ENCODE results near the gene TBCA. TPM values are rescaled to one million over a fixed set of nuclear protein-coding genes. Genes with fewer than 3 reads are reported as not detected.
A peak's percentile ranks its signal among the peaks of the same experiment; 100 is the strongest.

The TBCA gene
- total RNA-seq (100 to 1,000 TPM; 197 to 595 (median 281) TPM), polyA plus RNA-seq (100 to 1,000 TPM; 184 to 457 (median 311) TPM)
- long read RNA-seq, donor 1, transcript TBCA-205 (3 exons, 717 nt) = minor isoform, 26 of 428 reads
- long read RNA-seq, donor 1, transcript TBCA-202 (4 exons, 683 nt) = major isoform, 351 of 428 reads
- long read RNA-seq, donor 1, transcript TBCA-201 (3 exons, 2,301 nt) = minor isoform, 22 of 428 reads
- long read RNA-seq, donor 1, partial matches to known transcripts = 13 of 428 reads
- long read RNA-seq, donor 1, other reads (novel, unspliced or antisense) = 11 of 428 reads
- long read RNA-seq, donor 2, transcript TBCA-205 (3 exons, 717 nt) = minor isoform, 18 of 380 reads
- long read RNA-seq, donor 2, transcript TBCA-202 (4 exons, 683 nt) = major isoform, 317 of 380 reads
- long read RNA-seq, donor 2, transcript TBCA-201 (3 exons, 2,301 nt) = minor isoform, 19 of 380 reads
- long read RNA-seq, donor 2, partial matches to known transcripts = 11 of 380 reads
- long read RNA-seq, donor 2, other reads (novel, unspliced or antisense) = 13 of 380 reads
- long read RNA-seq, donor 3, transcript TBCA-205 (3 exons, 717 nt) = minor isoform, 31 of 394 reads
- long read RNA-seq, donor 3, transcript TBCA-201 (3 exons, 2,301 nt) = minor isoform, 21 of 394 reads
- long read RNA-seq, donor 3, transcript TBCA-202 (4 exons, 683 nt) = major isoform, 306 of 394 reads
- long read RNA-seq, donor 3, partial matches to known transcripts = 33 of 394 reads
- long read RNA-seq, donor 3, other reads (novel, unspliced or antisense) = 0 of 394 reads
- long read RNA-seq, donor 4, transcript TBCA-202 (4 exons, 683 nt) = major isoform, 119 of 123 reads
- long read RNA-seq, donor 4, partial matches to known transcripts = 0 of 123 reads
- long read RNA-seq, donor 4, other reads (novel, unspliced or antisense) = 3 of 123 reads
- long read RNA-seq, donor 5, transcript TBCA-202 (4 exons, 683 nt) = major isoform, 167 of 172 reads
- long read RNA-seq, donor 5, partial matches to known transcripts = 0 of 172 reads
- long read RNA-seq, donor 5, other reads (novel, unspliced or antisense) = 3 of 172 reads
- long read RNA-seq, donor 6, transcript TBCA-202 (4 exons, 683 nt) = major isoform, 135 of 146 reads
- long read RNA-seq, donor 6, partial matches to known transcripts = 0 of 146 reads
- long read RNA-seq, donor 6, other reads (novel, unspliced or antisense) = 7 of 146 reads
- long read RNA-seq, donor 7, transcript TBCA-201 (3 exons, 2,301 nt) = minor isoform, 13 of 229 reads
- long read RNA-seq, donor 7, transcript TBCA-205 (3 exons, 717 nt) = minor isoform, 22 of 229 reads
- long read RNA-seq, donor 7, transcript TBCA-202 (4 exons, 683 nt) = major isoform, 179 of 229 reads
- long read RNA-seq, donor 7, partial matches to known transcripts = 12 of 229 reads
- long read RNA-seq, donor 7, other reads (novel, unspliced or antisense) = 0 of 229 reads
- long read RNA-seq, donor 8, transcript TBCA-202 (4 exons, 683 nt) = major isoform, 393 of 462 reads
- long read RNA-seq, donor 8, transcript TBCA-201 (3 exons, 2,301 nt) = minor isoform, 21 of 462 reads
- long read RNA-seq, donor 8, transcript TBCA-205 (3 exons, 717 nt) = minor isoform, 16 of 462 reads
- long read RNA-seq, donor 8, partial matches to known transcripts = 19 of 462 reads
- long read RNA-seq, donor 8, other reads (novel, unspliced or antisense) = 8 of 462 reads
- long read RNA-seq, donor 9, transcript TBCA-205 (3 exons, 717 nt) = minor isoform, 31 of 412 reads
- long read RNA-seq, donor 9, transcript TBCA-208 (3 exons, 446 nt) = minor isoform, 5 of 412 reads
- long read RNA-seq, donor 9, transcript TBCA-202 (4 exons, 683 nt) = major isoform, 302 of 412 reads
- long read RNA-seq, donor 9, transcript TBCA-201 (3 exons, 2,301 nt) = minor isoform, 27 of 412 reads
- long read RNA-seq, donor 9, partial matches to known transcripts = 25 of 412 reads
- long read RNA-seq, donor 9, other reads (novel, unspliced or antisense) = 20 of 412 reads
- long read RNA-seq, donor 10, transcript TBCA-202 (4 exons, 683 nt) = major isoform, 102 of 124 reads
- long read RNA-seq, donor 10, transcript TBCA-201 (3 exons, 2,301 nt) = minor isoform, 6 of 124 reads
- long read RNA-seq, donor 10, transcript TBCA-205 (3 exons, 717 nt) = minor isoform, 15 of 124 reads
- long read RNA-seq, donor 10, partial matches to known transcripts = 0 of 124 reads
- long read RNA-seq, donor 10, other reads (novel, unspliced or antisense) = 0 of 124 reads

- peak; percentile 86 to 92 (median 88) for DNase-seq
- 0 to 1% (median 0%) methylated on average over 7 to 89 of the region's 89 CpGs for WGBS, 4 donors
- no peaks in the 10 kb centered on the region for H3K9me3 ChIP-seq (replicated peaks in 1 of 3)
- peak within 1 kb of the TSS; percentile 92 to 99 (median 97) for H3K27ac ChIP-seq
- peaks cover 31 to 51% of the 10 kb centered on the region in 2 donors for H3K4me1 ChIP-seq (replicated peaks in 1 of 2)
- H3K36me3 ChIP-seq (replicated peaks in 1 of 2) = no peaks in the 10 kb centered on the region
- intact Hi-C loops (cut with DNase I) = no loop called here
- H3K4me3 ChIP-seq = peak within 1 kb of the TSS; percentile 6 to 71 (median 45)
- TF ChIP-seq CTCF (IDR thresholded peaks at IDR 0.05) (peak in 3 of 6 experiments; percentile 14 to 51 (median 33)), POLR2A (IDR thresholded peaks at IDR 0.05) (peak; percentile 84 to 90)
- H3K27me3 ChIP-seq = no peaks in the 10 kb centered on the region
Measured at GRCh38 chr5:77775790-77776553, at the start of gene TBCA. TBCA (minus strand) TSS chr5:77776339; CDS start chr5:77776257, 82 bp downstream.

- WGBS, 4 donors = 83 to 90% (median 83%) methylated on average over 2 of the region's 2 CpGs
- DNase-seq = no peak
- intact Hi-C loops (cut with DNase I) = no loop called here
- TF ChIP-seq CTCF (IDR thresholded peaks at IDR 0.05) (no peak), POLR2A (IDR thresholded peaks at IDR 0.05) (no peak)
- Histone ChIP-seq H3K36me3 (replicated peaks in 1 of 2) (no peaks in the 10 kb centered on the region), H3K4me1 (replicated peaks in 1 of 2) (no peaks in the 10 kb centered on the region), H3K27ac (no peak overlapping the region), H3K9me3 (replicated peaks in 1 of 3) (no peaks in the 10 kb centered on the region), H3K4me3 (no peak overlapping the region), H3K27me3 (peaks cover 8% of the 10 kb centered on the region)
Measured at GRCh38 chr5:77824981-77825380, 48.8 kb upstream of the TBCA start.

GRCh38 chr5:77816686-77817085 lies 40.5 kb upstream of the TBCA start:
- no peak for DNase-seq
- Histone ChIP-seq H3K36me3 (replicated peaks in 1 of 2) (no peaks in the 10 kb centered on the region), H3K9me3 (replicated peaks in 1 of 3) (no peaks in the 10 kb centered on the region), H3K4me3 (no peak overlapping the region), H3K27ac (no peak overlapping the region), H3K4me1 (replicated peaks in 1 of 2) (no peaks in the 10 kb centered on the region), H3K27me3 (no peaks in the 10 kb centered on the region)
- 29 to 43% (median 34%) methylated on average over 1 to 2 of the region's 2 CpGs for WGBS, 4 donors
- intact Hi-C loops (cut with DNase I) = no loop called here
- TF ChIP-seq CTCF (IDR thresholded peaks at IDR 0.05) = no peak
- no peak for TF ChIP-seq POLR2A (IDR thresholded peaks at IDR 0.05)

All from adrenal gland (tissue), 19 donors.